HepG2 (cell line): Measurements from ENCODE around the gene ERP27. TPM values are rescaled to one million over a fixed set of nuclear protein-coding genes. Genes with fewer than 3 reads are reported as not detected.

ENCODE experiments used
- ATAC-seq: fragments of 200-7000 bp; cut with Tn5 transposase; 3 replicates; pipeline ENCODE4 v1.9.1; 2020; ENCODE audit warnings: mild to moderate bottlenecking, moderate library complexity
- BruUV-seq: library from RNA; stranded (reverse); fragments of 400-500 nt; replicated peaks from 2 replicates; lab custom pipeline; 2021; lab: Mats Ljungman, UMichigan
- CTCF ChIA-PET: fragments of 300-600 bp; formaldehyde crosslinking; extraction: SDS; loops from one replicate; lab custom pipeline; 2021; ENCODE audit warnings: low total read pairs, inconsistent platforms, low intra/inter-chr PET ratio; lab: Yijun Ruan, JAX
- POLR2A ChIA-PET: fragments of 350-600 bp; sonication (Branson Sonifier 250); formaldehyde crosslinking; loops from one replicate; lab custom pipeline; 2020; ENCODE audit warnings: antibody characterized with exemption, inconsistent platforms; lab: Yijun Ruan, JAX
- DNase-seq: peaks from one replicate; pipeline ENCODE4 v3.0.0-alpha.2; 2015; ENCODE audit warnings: low spot score
- FAIRE-seq: peaks from 3 replicates; lab custom pipeline; 2011; peaks lifted over from hg19 to GRCh38; lab: Jason Lieb, UNC
- H2AFZ ChIP-seq: one replicate; pipeline ENCODE4 v1.6.1; 2011; ENCODE audit warnings: low read length, inconsistent platforms
- H3K27ac ChIP-seq: fragments of 300-600 bp; 3 replicates; pipeline ENCODE4 v1.8.0; 2011; ENCODE audit warnings: mixed run types, mild to moderate bottlenecking, mixed read lengths, low read length, inconsistent platforms; ENCODE audit not compliant: insufficient read depth; ENCODE audit errors: extremely low read length
- H3K27me3 ChIP-seq, 2 experiments: fragments of 200-600 bp in 1 of 2; 2 replicates in 1 of 2; 3 replicates in 1 of 2; pipeline versions ENCODE4 v1.6.0 to v1.8.0; 2011; ENCODE audit warnings: low read length in 2 of 2, mild to moderate bottlenecking in 2 of 2, moderate library complexity in 2 of 2, inconsistent platforms in 1 of 2; ENCODE audit not compliant: insufficient read depth in 2 of 2, control insufficient read depth in 1 of 2
- H3K36me3 ChIP-seq, 2 experiments: fragments of 200-600 bp in 1 of 2; replicated peaks in 1 of 2; 2 replicates in 1 of 2; 3 replicates in 1 of 2; pipeline versions ENCODE4 v1.5.1 to v1.8.0; 2011; ENCODE audit warnings: low read length in 2 of 2, inconsistent platforms in 1 of 2; ENCODE audit not compliant: insufficient read depth in 2 of 2, control insufficient read depth in 1 of 2
- H3K4me1 ChIP-seq: 2 replicates; pipeline ENCODE4 v1.5.1; 2012; ENCODE audit warnings: low read length, inconsistent platforms; ENCODE audit not compliant: insufficient read depth
- H3K4me2 ChIP-seq: 2 replicates; pipeline ENCODE4 v1.6.0; 2011; ENCODE audit warnings: low read depth, low read length, inconsistent platforms
- H3K4me3 ChIP-seq, 3 experiments: fragments of 200-600 bp in 1 of 3; sonication (generic), shearing (Covaris generic) in 1 of 3; replicated peaks in 1 of 3; 2 replicates each; pipeline ENCODE4 v1.5.1; 2011 to 2016; ENCODE audit warnings: low read length in 3 of 3, inconsistent platforms in 2 of 3, low read depth in 2 of 3, mild to moderate bottlenecking in 2 of 3, control low read depth in 1 of 3, mixed read lengths in 1 of 3; ENCODE audit not compliant: insufficient read depth in 1 of 3
- H3K79me2 ChIP-seq: one replicate; pipeline ENCODE4 v1.6.1; 2011; ENCODE audit warnings: low read length, inconsistent platforms; ENCODE audit not compliant: insufficient read depth
- H3K9ac ChIP-seq: 2 replicates; pipeline ENCODE4 v1.6.0; 2011; ENCODE audit warnings: mild to moderate bottlenecking, low read depth, low read length, inconsistent platforms; ENCODE audit not compliant: insufficient read depth
- H3K9me3 ChIP-seq: 2 replicates; pipeline ENCODE4 v1.5.1; 2012; ENCODE audit warnings: mild to moderate bottlenecking, low read length
- H4K20me1 ChIP-seq: 2 replicates; pipeline ENCODE4 v1.6.0; 2011; ENCODE audit warnings: inconsistent platforms, mild to moderate bottlenecking, low read length, moderate library complexity; ENCODE audit not compliant: insufficient read depth
- CEBPG ChIP-seq: IDR thresholded peaks from 2 replicates; pipeline ENCODE4 v1.6.1; 2016
- FOXA1 ChIP-seq, 2 experiments: fragments of 450-650 bp in 1 of 2; sonication (generic) in 1 of 2; formaldehyde crosslinking in 1 of 2; IDR thresholded peaks; 2 replicates each; pipeline versions ENCODE4 v1.4.0 to v1.6.1; 2016 to 2020; ENCODE audit warnings: missing genetic modification reagents in 1 of 2
- KLF16 ChIP-seq, 2 experiments: sonication (generic) in 1 of 2; formaldehyde crosslinking in 1 of 2; IDR thresholded peaks; 2 replicates each; pipeline versions ENCODE4 v1.6.1 to v1.8.0; 2016 to 2023; ENCODE audit warnings: missing genetic modification reagents in 2 of 2, missing compliant biosample characterization in 1 of 2
- NFE2L2 ChIP-seq: fragments of 150-350 bp; IDR thresholded peaks from 2 replicates; pipeline ENCODE4 v1.6.1; 2014; ENCODE audit warnings: low read length
- SETDB1 ChIP-seq: sonication (generic); formaldehyde crosslinking; IDR thresholded peaks from 2 replicates; pipeline ENCODE4 v1.5.1; 2020; ENCODE audit warnings: missing genetic modification reagents, mild to moderate bottlenecking, borderline replicate concordance
- SIN3A ChIP-seq: IDR thresholded peaks from 2 replicates; pipeline ENCODE4 v1.6.1; 2011; ENCODE audit warnings: low read depth, mild to moderate bottlenecking, control low read depth, low read length, borderline replicate concordance
- TCF12 ChIP-seq, 2 experiments: fragments of 450-650 bp in 1 of 2; sonication (generic) in 1 of 2; formaldehyde crosslinking in 1 of 2; IDR thresholded peaks; 2 replicates each; pipeline versions ENCODE4 v1.6.1 to v1.8.0; 2017 to 2022; ENCODE audit warnings: antibody characterized with exemption in 1 of 2, mild to moderate bottlenecking in 1 of 2, missing genetic modification reagents in 1 of 2, moderate library complexity in 1 of 2
- TP53 ChIP-seq: sonication (generic); formaldehyde crosslinking; conservative IDR thresholded peaks from 2 replicates; pipeline ENCODE4 v1.4.0; 2020; ENCODE audit warnings: missing genetic modification reagents
- ZNF12 ChIP-seq: sonication (generic); formaldehyde crosslinking; IDR thresholded peaks from 2 replicates; pipeline ENCODE4 v1.5.0; 2020; ENCODE audit warnings: missing genetic modification reagents
- ZNF263 ChIP-seq: sonication (generic); formaldehyde crosslinking; IDR thresholded peaks from 2 replicates; pipeline ENCODE4 v1.4.0; 2020; ENCODE audit warnings: missing genetic modification reagents
- ZNF484 ChIP-seq: sonication (generic); formaldehyde crosslinking; IDR thresholded peaks from 2 replicates; pipeline ENCODE4 v1.5.1; 2020; ENCODE audit warnings: mild to moderate bottlenecking, low read depth, missing genetic modification reagents, borderline replicate concordance
- ZNF746 ChIP-seq: sonication (generic); formaldehyde crosslinking; IDR thresholded peaks from 2 replicates; pipeline ENCODE4 v1.8.0; 2022; ENCODE audit warnings: mild to moderate bottlenecking, missing genetic modification reagents
- WGBS: methylation state at CpG from one replicate; pipeline ENCODE4 v1.1.6; 2017; ENCODE audit warnings: low lambda C conversion rate; 5-methylcytosine and 5-hydroxymethylcytosine counted together
- in situ Hi-C: cut with HindIII; loops from 2 replicates; pipeline ENCODE4 v1.10.0; 2017; ENCODE audit warnings: low pct_unique_long_range_greater_than_20kb; ENCODE audit not compliant: extremely low pct_ligation_motif_present
- intact Hi-C: fragments of 100-400 bp; cut with micrococcal nuclease; formaldehyde crosslinking; loops from one replicate; pipeline ENCODE4 v1.10.0; 2022; ENCODE audit not compliant: unreplicated experiment
- polyA plus RNA-seq, 8 experiments: library from polyadenylated mRNA; depleted of rRNA in 3 of 8; stranded (reverse) in 7 of 8; unstranded in 1 of 8; fragments of >200 nt; fragmentation: Illumina TruSeq in 4 of 8; extraction: Trizol in 4 of 8; gene quantifications; 2 replicates each; pipeline versions ENCODE4 v1.2.1 to v1.2.3, GENCODE V29; 2011 to 2016; ENCODE audit warnings: low read depth in 4 of 8, missing spikeins in 1 of 8, mixed read lengths in 1 of 8; ENCODE audit not compliant: insufficient read depth in 1 of 8
- total RNA-seq, 5 experiments: library from RNA; depleted of rRNA; stranded (reverse); fragments of >200 nt; fragmentation: Illumina TruSeq; extraction: Trizol; gene quantifications; 2 replicates each; pipeline ENCODE4 v1.2.3, GENCODE V29; 2016; ENCODE audit warnings: low read depth in 1 of 5
- TF ChIP-seq, protein P1 (sequence below): sonication (generic); formaldehyde crosslinking; IDR thresholded peaks from 2 replicates; pipeline ENCODE4 v1.9.0; 2022; ENCODE audit warnings: missing genetic modification reagents, mild to moderate bottlenecking, borderline replicate concordance

Gene ERP27
- total and polyA plus RNA-seq, 2 of the 13 experiments (the other 11 are each of a cell fraction or from before 2014, with no cell fraction given): 1.8 to 6.6 TPM

DNA sequence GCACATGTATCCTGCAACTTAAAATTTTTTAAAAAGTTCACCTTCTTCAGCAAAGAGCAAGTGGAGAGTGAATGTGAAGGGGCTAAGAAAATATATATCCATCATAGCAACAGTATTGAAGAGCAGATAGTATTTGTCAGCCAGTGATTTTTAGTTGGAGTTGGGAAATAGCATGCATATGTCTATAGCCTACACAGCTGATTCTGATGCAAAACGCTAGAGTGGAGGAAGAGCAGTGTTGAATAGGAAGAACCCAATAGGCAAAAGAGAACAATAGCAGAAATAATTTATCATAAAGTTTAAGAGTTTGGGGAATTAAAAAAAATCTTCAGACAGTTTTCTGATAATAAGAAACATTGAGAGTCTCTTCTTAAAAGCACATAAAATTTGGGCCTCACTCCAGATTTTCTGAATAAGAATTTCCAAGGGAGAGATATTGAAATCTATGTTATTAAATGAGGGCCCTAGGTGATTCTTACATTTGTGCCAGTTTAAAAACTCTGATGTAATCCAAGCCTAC, 46.5 kb upstream of the ERP27 start:
- H3K4me3 ChIP-seq: no peak overlapping the region
- ATAC-seq (no peak), FAIRE-seq (no peak), DNase-seq (no peak)
- no peak overlapping the region for H2AFZ ChIP-seq
- H3K79me2 ChIP-seq: no peaks in the 10 kb centered on the region
- no peaks in the 10 kb centered on the region for H3K36me3 ChIP-seq
- no peaks in the 10 kb centered on the region for H3K9me3 ChIP-seq
- BruUV-seq: no TSS peak
- intact Hi-C loops: no loop called here
- WGBS: 25% methylated on average over 1 of the region's 1 CpG
- ChIA-PET CTCF (no interaction called here), POLR2A (no interaction called here)
- in situ Hi-C loops: no loop called here
- H3K27ac ChIP-seq: no peak overlapping the region
- TF ChIP-seq, protein P1, sequence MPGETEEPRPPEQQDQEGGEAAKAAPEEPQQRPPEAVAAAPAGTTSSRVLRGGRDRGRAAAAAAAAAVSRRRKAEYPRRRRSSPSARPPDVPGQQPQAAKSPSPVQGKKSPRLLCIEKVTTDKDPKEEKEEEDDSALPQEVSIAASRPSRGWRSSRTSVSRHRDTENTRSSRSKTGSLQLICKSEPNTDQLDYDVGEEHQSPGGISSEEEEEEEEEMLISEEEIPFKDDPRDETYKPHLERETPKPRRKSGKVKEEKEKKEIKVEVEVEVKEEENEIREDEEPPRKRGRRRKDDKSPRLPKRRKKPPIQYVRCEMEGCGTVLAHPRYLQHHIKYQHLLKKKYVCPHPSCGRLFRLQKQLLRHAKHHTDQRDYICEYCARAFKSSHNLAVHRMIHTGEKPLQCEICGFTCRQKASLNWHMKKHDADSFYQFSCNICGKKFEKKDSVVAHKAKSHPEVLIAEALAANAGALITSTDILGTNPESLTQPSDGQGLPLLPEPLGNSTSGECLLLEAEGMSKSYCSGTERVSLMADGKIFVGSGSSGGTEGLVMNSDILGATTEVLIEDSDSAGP: no peak
- no peak for TF ChIP-seq SIN3A
- no peak for TF ChIP-seq ZNF746 (CRISPR knock-in tag)
- no peak for TF ChIP-seq CEBPG (CRISPR knock-in tag)
- no peak for TF ChIP-seq SETDB1 (CRISPR knock-in tag)
- no peak for TF ChIP-seq NFE2L2
- no peak for TF ChIP-seq KLF16 (CRISPR knock-in tag; IDR thresholded peaks at IDR 0.05)
- no peak for TF ChIP-seq ZNF263 (CRISPR knock-in tag)
- TF ChIP-seq ZNF12 (CRISPR knock-in tag): no peak
- TF ChIP-seq FOXA1 (IDR thresholded peaks at IDR 0.05): no peak
- TF ChIP-seq FOXA1 (CRISPR knock-in tag; IDR thresholded peaks at IDR 0.05): no peak
- no peak for TF ChIP-seq TCF12 (IDR thresholded peaks at IDR 0.05)
- no peak for TF ChIP-seq TCF12 (CRISPR knock-in tag; IDR thresholded peaks at IDR 0.05)
- no peak for TF ChIP-seq ZNF484 (CRISPR knock-in tag)
- TF ChIP-seq TP53 (CRISPR knock-in tag): no peak
- H3K4me1 ChIP-seq: no peaks in the 10 kb centered on the region
- H3K27me3 ChIP-seq: peaks cover 0 to 1% of the 10 kb centered on the region in 2 experiments; a peak in 3 of 5 replicates
- no peak overlapping the region for H3K9ac ChIP-seq
- no peak overlapping the region for H3K4me2 ChIP-seq
- no peaks in the 10 kb centered on the region for H4K20me1 ChIP-seq
